HL-60 (cell line): ENCODE measurements around the gene ACACA.

Experiments used
- DNase-seq, 2 experiments: peaks; one replicate each; pipeline ENCODE4 v3.0.0-alpha.2; 2010 to 2020; ENCODE audit warnings: low read depth in 1 of 2, low spot score in 1 of 2
- H3K27ac ChIP-seq: fragments of 250-450 bp; sonication (Bioruptor Pico); replicated peaks from 2 replicates; pipeline ENCODE4 v1.5.1; 2020; ENCODE audit warnings: mild to moderate bottlenecking, moderate library complexity
- H3K27me3 ChIP-seq: fragments of 250-450 bp; sonication (Bioruptor Pico); 2 replicates; pipeline ENCODE4 v1.5.1; 2021; ENCODE audit warnings: mild to moderate bottlenecking, moderate library complexity; ENCODE audit not compliant: insufficient read depth, poor library complexity, severe bottlenecking
- H3K4me3 ChIP-seq: replicated peaks from 2 replicates; pipeline ENCODE4 v1.5.1; 2011; ENCODE audit warnings: mild to moderate bottlenecking, control low read depth, low read length; ENCODE audit not compliant: insufficient read depth
- GABPA ChIP-seq: IDR thresholded peaks from 2 replicates; pipeline ENCODE4 v1.6.1; 2012; ENCODE audit warnings: low read depth
- POLR2AphosphoS5 ChIP-seq: IDR thresholded peaks from 2 replicates; pipeline ENCODE4 v1.6.1; 2012; ENCODE audit warnings: low read depth
- SPI1 ChIP-seq: IDR thresholded peaks from 2 replicates; pipeline ENCODE4 v1.6.1; 2012; ENCODE audit warnings: low read depth, mild to moderate bottlenecking, borderline replicate concordance
- TF ChIP-seq, protein P1 (sequence below): IDR thresholded peaks from one replicate; pipeline ENCODE4 v1.5.1; 2011; ENCODE audit warnings: low read length, control low read depth, inconsistent platforms; ENCODE audit not compliant: insufficient read depth
- TF ChIP-seq, protein P2 (sequence below): IDR thresholded peaks from 2 replicates; pipeline ENCODE4 v1.6.1; 2012; ENCODE audit warnings: low read depth; ENCODE audit not compliant: insufficient replicate concordance

ACACA gene

DNA sequence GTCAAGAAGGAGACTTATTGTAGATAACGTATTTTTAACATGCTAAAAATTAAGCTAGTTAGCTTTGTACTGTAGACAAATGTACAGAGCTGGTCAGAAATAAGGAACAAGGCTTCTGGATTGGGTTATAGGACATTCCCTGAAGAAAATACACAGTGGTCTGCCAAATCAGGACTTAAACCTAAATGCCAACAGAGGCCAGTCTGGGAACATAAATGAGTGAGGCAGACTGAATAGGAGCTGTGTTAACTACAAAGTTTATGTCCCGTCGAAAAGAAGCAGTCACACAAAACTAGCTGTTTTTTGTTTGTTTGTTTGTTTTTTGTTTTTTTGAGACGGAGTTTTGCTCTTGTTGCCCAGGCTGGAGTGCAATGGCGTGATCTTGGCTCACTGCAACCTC, 151.2 kb downstream of the ACACA start:
- Histone ChIP-seq H3K27me3 (no peaks in the 10 kb centered on the region), H3K27ac (no peak overlapping the region), H3K4me3 (no peak overlapping the region)
- no peak for TF ChIP-seq POLR2AphosphoS5
- TF ChIP-seq, protein P1, sequence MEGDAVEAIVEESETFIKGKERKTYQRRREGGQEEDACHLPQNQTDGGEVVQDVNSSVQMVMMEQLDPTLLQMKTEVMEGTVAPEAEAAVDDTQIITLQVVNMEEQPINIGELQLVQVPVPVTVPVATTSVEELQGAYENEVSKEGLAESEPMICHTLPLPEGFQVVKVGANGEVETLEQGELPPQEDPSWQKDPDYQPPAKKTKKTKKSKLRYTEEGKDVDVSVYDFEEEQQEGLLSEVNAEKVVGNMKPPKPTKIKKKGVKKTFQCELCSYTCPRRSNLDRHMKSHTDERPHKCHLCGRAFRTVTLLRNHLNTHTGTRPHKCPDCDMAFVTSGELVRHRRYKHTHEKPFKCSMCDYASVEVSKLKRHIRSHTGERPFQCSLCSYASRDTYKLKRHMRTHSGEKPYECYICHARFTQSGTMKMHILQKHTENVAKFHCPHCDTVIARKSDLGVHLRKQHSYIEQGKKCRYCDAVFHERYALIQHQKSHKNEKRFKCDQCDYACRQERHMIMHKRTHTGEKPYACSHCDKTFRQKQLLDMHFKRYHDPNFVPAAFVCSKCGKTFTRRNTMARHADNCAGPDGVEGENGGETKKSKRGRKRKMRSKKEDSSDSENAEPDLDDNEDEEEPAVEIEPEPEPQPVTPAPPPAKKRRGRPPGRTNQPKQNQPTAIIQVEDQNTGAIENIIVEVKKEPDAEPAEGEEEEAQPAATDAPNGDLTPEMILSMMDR: no peak
- TF ChIP-seq GABPA: no peak
- no peak for TF ChIP-seq SPI1
- TF ChIP-seq, protein P2, sequence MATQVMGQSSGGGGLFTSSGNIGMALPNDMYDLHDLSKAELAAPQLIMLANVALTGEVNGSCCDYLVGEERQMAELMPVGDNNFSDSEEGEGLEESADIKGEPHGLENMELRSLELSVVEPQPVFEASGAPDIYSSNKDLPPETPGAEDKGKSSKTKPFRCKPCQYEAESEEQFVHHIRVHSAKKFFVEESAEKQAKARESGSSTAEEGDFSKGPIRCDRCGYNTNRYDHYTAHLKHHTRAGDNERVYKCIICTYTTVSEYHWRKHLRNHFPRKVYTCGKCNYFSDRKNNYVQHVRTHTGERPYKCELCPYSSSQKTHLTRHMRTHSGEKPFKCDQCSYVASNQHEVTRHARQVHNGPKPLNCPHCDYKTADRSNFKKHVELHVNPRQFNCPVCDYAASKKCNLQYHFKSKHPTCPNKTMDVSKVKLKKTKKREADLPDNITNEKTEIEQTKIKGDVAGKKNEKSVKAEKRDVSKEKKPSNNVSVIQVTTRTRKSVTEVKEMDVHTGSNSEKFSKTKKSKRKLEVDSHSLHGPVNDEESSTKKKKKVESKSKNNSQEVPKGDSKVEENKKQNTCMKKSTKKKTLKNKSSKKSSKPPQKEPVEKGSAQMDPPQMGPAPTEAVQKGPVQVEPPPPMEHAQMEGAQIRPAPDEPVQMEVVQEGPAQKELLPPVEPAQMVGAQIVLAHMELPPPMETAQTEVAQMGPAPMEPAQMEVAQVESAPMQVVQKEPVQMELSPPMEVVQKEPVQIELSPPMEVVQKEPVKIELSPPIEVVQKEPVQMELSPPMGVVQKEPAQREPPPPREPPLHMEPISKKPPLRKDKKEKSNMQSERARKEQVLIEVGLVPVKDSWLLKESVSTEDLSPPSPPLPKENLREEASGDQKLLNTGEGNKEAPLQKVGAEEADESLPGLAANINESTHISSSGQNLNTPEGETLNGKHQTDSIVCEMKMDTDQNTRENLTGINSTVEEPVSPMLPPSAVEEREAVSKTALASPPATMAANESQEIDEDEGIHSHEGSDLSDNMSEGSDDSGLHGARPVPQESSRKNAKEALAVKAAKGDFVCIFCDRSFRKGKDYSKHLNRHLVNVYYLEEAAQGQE: no peak
- DNase-seq: no peak

DNA sequence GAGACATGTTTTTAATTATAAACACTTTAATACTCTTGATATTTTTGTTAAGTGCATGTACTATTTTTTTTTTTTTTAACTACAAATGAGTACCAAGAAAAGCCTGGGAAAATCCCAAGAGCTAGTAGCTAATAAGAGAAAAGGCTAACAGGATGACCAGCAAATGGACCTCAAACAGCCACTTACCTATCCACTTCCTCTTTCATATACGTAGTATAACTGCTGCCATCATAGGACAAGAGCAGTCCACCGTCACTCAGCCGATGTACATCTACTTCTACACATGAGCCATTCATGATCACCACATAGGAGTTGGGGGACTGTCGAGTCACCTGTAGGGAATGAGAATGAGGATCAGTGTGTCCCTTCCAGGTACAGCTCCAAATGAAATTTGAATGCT, 158.8 kb downstream of the ACACA start:
- TF ChIP-seq POLR2AphosphoS5 (no peak), SPI1 (peak; percentile 55)
- TF ChIP-seq, protein P1: no peak

DNA sequence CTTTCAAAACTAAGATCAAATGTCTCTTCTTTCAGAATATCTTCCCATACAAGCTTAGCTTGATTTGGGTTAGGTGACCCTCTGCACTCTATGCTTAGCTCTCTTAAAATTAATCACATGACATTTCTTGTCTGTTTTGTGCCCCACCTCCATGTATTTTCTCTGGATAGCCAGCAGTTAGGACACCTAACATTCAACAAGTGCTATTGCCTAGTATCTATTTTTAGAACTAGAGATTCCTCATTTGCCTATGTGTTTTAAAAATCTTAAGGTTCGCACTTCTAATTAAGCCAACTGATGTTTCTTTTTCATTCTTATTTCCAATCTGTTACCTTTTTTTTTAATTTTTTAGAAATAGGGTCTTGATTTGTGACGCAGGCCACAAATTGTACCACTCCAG, 160.6 kb downstream of the ACACA start:
- DNase-seq: no peak
- Histone ChIP-seq H3K27me3 (no peaks in the 10 kb centered on the region), H3K4me3 (no peak overlapping the region), H3K27ac (no peak overlapping the region)
- TF ChIP-seq GABPA: no peak
- TF ChIP-seq, protein P2: no peak

More for the DNA sequence above, 158.8 kb downstream of the ACACA start:
- H3K4me3 ChIP-seq: no peak overlapping the region
- H3K27ac ChIP-seq: no peak overlapping the region
- no peaks in the 10 kb centered on the region for H3K27me3 ChIP-seq
- DNase-seq: no peak

DNA sequence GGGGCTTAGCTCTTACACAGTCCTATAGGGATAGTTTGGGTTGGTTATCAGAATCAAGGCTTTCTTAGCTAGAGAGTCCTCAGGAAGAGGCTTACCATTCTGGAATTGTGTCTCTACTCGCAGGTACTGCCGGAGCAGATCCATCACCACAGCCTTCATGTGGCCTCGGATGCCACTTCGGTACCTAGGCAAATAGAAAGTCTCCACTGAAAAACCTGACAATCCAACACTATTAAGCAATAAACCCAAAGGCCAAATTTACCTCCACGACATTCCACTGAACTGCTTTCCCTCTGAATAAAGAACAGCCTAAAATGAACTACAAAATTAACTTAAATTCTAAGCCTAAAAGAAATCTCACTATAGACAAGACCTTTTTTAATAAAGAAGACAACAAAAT, 166.3 kb downstream of the ACACA start:
- no peak overlapping the region for H3K4me3 ChIP-seq
- no peak overlapping the region for H3K27ac ChIP-seq
- H3K27me3 ChIP-seq: no peaks in the 10 kb centered on the region
- TF ChIP-seq GABPA: no peak
- no peak for TF ChIP-seq POLR2AphosphoS5
- TF ChIP-seq, protein P2: no peak
- TF ChIP-seq SPI1: no peak
- TF ChIP-seq, protein P1: no peak
- no peak for DNase-seq
